ENCODE measurements around the gene CLEC4M. TPM values are rescaled to one million over a fixed set of nuclear protein-coding genes. Genes with fewer than 3 reads are reported as not detected.

Gene CLEC4M
- total RNA-seq, 4 donors from 2014 or later = not detected

DNA sequence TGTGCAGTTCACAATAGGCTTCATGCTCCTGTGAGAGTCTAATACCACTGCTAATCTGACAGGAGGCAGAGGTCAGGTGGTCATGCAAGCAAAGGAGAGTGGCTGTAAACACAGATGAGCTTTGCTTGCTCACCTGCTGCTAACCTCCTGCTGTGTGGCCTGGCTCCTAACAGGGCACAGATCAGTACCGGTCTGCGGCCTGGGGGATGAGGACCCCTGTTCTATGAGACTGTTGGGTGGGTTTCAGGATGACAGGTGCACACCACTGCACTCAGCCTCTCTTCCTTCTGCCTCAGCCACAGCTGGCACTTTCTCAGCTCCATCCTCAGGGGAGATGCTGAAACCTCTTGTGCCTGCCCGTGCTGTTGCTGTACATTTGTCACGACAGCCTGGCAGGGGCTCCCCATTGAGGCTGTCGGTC lies 40.8 kb upstream of the CLEC4M start:
- no peak for TF ChIP-seq POLR2A (IDR thresholded peaks at IDR 0.05)
- TF ChIP-seq, protein P1, sequence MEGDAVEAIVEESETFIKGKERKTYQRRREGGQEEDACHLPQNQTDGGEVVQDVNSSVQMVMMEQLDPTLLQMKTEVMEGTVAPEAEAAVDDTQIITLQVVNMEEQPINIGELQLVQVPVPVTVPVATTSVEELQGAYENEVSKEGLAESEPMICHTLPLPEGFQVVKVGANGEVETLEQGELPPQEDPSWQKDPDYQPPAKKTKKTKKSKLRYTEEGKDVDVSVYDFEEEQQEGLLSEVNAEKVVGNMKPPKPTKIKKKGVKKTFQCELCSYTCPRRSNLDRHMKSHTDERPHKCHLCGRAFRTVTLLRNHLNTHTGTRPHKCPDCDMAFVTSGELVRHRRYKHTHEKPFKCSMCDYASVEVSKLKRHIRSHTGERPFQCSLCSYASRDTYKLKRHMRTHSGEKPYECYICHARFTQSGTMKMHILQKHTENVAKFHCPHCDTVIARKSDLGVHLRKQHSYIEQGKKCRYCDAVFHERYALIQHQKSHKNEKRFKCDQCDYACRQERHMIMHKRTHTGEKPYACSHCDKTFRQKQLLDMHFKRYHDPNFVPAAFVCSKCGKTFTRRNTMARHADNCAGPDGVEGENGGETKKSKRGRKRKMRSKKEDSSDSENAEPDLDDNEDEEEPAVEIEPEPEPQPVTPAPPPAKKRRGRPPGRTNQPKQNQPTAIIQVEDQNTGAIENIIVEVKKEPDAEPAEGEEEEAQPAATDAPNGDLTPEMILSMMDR (IDR thresholded peaks at IDR 0.05) = no peak
- peaks cover 0 to 8% (median 0%) of the 10 kb centered on the region in 3 donors for H3K9me3 ChIP-seq
- intact Hi-C loops (cut with DNase I) = no loop called here
- H3K4me1 ChIP-seq = no peaks in the 10 kb centered on the region
- no peak overlapping the region for H3K27ac ChIP-seq
- peaks cover 0 to 75% (median 0%) of the 10 kb centered on the region in 4 donors for H3K27me3 ChIP-seq
- no peaks in the 10 kb centered on the region for H3K36me3 ChIP-seq
- no peak for DNase-seq
- H3K4me3 ChIP-seq = no peak overlapping the region
- WGBS, 2 donors = 52 to 59% methylated on average over 4 of the region's 5 CpGs

DNA sequence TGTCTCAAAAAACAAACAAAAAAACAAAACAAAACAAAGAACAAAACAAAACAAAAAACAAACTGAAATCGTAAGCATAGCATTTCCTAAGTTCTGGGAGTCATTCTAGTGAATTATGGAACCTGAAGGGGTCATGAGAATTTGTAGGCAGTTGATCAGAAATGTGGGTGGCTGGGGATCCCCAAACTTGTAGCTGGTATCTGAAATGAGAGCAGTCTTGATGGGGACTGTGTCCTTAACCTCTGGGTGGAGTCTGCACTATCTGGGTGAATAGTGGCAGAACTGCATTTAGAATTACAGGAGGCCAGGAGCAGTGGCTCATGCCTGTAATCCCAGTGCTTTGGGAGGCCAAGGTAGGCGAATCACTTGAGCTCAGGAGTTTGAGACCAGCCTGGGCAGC lies 37.3 kb upstream of the CLEC4M start:
- TF ChIP-seq, protein P1 (IDR thresholded peaks at IDR 0.05) = no peak
- no peak for TF ChIP-seq POLR2A (IDR thresholded peaks at IDR 0.05)
- no peak for DNase-seq
- intact Hi-C loops (cut with DNase I) = no loop called here
- no peak overlapping the region for H3K27ac ChIP-seq
- H3K36me3 ChIP-seq = no peaks in the 10 kb centered on the region
- peaks cover under 1 to 91% (median 12%) of the 10 kb centered on the region in 4 donors for H3K27me3 ChIP-seq
- no peaks in the 10 kb centered on the region for H3K9me3 ChIP-seq
- H3K4me1 ChIP-seq = peaks cover 0 to 8% (median 3%) of the 10 kb centered on the region in 3 donors
- no peak overlapping the region for H3K4me3 ChIP-seq
- 42 to 43% methylated on average over 2 of the region's 2 CpGs for WGBS, 2 donors

DNA sequence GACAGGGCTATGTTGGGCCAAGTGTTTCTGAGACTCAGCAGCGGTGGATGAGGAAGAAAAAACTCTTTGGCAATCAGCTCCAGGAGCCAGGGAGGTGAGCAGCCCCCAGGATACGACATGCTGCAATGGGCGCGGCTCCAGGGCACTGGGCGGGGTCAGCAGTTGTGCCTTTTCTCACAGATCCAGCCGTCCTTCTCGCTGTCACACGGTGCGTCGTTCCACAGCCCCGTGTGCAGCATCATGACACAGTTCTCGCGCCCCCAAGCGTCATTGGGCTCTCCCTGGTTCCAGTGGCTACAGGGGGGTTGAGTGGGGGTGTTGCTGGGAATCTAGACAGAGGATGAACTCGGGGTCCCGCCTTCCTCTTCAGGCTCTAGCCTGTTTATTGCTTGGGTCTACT lies 33.8 kb upstream of the CLEC4M start:
- Histone ChIP-seq H3K9me3 (no peaks in the 10 kb centered on the region), H3K27me3 (peaks cover 5 to 93% (median 12%) of the 10 kb centered on the region in 4 donors), H3K4me1 (peaks cover 0 to 8% (median 3%) of the 10 kb centered on the region in 3 donors), H3K27ac (no peak overlapping the region), H3K36me3 (no peaks in the 10 kb centered on the region), H3K4me3 (no peak overlapping the region)
- 7 to 24% methylated on average over 4 to 10 of the region's 16 CpGs for WGBS, 2 donors
- TF ChIP-seq, protein P1 (IDR thresholded peaks at IDR 0.05) = no peak
- no peak for TF ChIP-seq POLR2A (IDR thresholded peaks at IDR 0.05)
- DNase-seq = no peak
- intact Hi-C loops (cut with DNase I) = no loop called here

DNA sequence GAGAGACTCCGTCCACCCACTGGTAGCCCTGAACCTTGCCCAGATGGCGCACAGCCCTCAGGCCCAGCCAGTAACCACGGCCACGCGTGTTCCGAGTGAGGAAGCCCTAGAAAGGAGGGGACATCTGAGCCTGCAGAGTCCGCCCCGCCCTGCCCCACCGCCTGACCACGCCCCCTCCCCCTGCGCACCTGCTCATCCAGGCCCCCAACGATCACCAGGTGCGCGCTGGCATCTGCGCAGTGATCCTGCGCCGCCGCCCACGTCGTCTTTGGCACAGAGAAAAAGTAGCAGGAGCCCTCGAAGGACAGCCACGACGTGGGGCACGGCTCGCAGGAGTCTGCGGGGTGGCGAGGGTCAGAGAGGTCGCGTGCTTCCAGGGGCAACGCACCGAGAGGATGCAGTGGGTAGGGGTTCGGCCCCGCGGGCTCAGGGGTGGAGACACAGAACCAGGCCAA lies 33.2 kb upstream of the CLEC4M start:
- Histone ChIP-seq H3K27me3 (peaks cover 5 to 92% (median 12%) of the 10 kb centered on the region in 4 donors), H3K4me1 (peaks cover 0 to 8% (median 3%) of the 10 kb centered on the region in 3 donors), H3K4me3 (peak overlapping the region in 1 of 4 donors; percentile 15), H3K27ac (no peak overlapping the region), H3K9me3 (no peaks in the 10 kb centered on the region), H3K36me3 (no peaks in the 10 kb centered on the region)
- intact Hi-C loops (cut with DNase I) = no loop called here
- TF ChIP-seq, protein P1 (IDR thresholded peaks at IDR 0.05) = no peak
- no peak for TF ChIP-seq POLR2A (IDR thresholded peaks at IDR 0.05)
- WGBS, 2 donors = 6 to 8% methylated on average over 2 to 6 of the region's 34 CpGs
- DNase-seq = no peak

DNA sequence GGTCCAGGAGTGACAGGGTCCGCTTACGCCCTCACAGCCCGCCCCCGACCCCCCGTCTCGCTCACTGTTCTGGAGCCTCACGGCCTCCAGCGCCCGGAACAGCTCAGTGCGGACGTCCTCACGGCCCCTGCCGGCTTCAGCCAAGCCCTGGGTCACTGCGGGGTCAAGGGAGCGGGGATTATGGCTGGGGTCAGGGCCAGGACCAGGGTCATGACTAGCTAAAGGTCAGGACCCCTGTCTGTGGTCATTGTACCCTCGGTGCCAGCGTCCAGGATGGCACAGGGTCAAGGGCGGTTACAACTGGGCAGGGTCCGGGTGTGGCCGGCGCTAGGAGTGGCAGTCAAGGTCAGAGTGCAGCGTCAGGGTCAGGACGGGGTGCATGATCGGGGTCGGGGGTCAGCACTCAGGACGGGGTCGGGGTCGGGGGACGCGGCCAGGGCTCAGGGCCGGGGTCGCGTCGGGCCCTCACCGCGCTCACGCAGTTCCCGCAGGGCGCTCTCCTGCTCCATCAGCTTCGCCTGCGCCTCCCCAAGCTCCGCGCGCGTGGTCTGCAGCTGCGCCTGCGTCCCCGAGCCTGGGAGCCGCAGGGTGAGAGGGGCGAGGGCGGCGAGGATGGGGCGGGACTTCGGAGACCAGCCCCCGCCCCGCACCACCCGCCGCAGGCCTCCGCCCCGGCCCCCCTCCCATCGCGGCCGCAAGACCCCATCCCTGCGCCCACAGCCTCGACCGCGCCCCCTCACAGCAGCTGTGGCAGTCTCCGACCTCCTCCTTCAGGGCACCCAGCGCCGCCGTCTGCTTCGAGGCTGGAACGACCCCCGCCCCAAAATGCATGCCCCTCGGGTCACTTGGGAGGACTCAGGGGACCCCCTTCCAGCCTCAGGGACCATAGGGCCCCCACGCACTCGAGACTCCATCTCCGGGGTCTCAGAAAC lies 32.5 kb upstream of the CLEC4M start:
- Histone ChIP-seq H3K4me1 (peaks cover 0 to 8% (median 3%) of the 10 kb centered on the region in 3 donors), H3K36me3 (no peaks in the 10 kb centered on the region), H3K27ac (no peak overlapping the region), H3K4me3 (peak overlapping the region in 1 of 4 donors; percentile 15), H3K9me3 (no peaks in the 10 kb centered on the region), H3K27me3 (peaks cover 5 to 86% (median 12%) of the 10 kb centered on the region in 4 donors)
- intact Hi-C loops (cut with DNase I) = no loop called here
- no peak for DNase-seq
- no peak for TF ChIP-seq POLR2A (IDR thresholded peaks at IDR 0.05)
- TF ChIP-seq, protein P1 (IDR thresholded peaks at IDR 0.05) = no peak
- WGBS, 2 donors = 0 to 15% methylated on average over 2 to 4 of the region's 78 CpGs
